H9 (cell line): ENCODE results near the gene SCO2. TPM values are rescaled to one million over a fixed set of nuclear protein-coding genes. Genes with fewer than 3 reads are reported as not detected.

Experiments
- DNase-seq: peaks from one replicate; pipeline ENCODE4 v3.0.0-alpha.2; 2017
- H2AFZ ChIP-seq: one replicate; pipeline ENCODE4 v1.6.1; 2013; ENCODE audit warnings: mild to moderate bottlenecking, low read length, control low read depth, moderate library complexity
- H2AK5ac ChIP-seq: 2 replicates; pipeline ENCODE4 v1.6.1; 2013; ENCODE audit warnings: low read length, control low read depth, mixed read lengths; ENCODE audit not compliant: insufficient read length
- H2BK120ac ChIP-seq: one replicate; pipeline ENCODE4 v1.6.1; 2013; ENCODE audit warnings: low read depth, mild to moderate bottlenecking, low read length, control low read depth, inconsistent platforms; ENCODE audit not compliant: poor library complexity, severe bottlenecking
- H2BK12ac ChIP-seq: 2 replicates; pipeline ENCODE4 v1.6.1; 2013; ENCODE audit warnings: low read length, control low read depth, mixed read lengths, low read depth; ENCODE audit not compliant: insufficient read length
- H2BK15ac ChIP-seq: 2 replicates; pipeline ENCODE4 v1.6.1; 2013; ENCODE audit warnings: low read depth, low read length, control low read depth
- H2BK20ac ChIP-seq: one replicate; pipeline ENCODE4 v1.6.1; 2013; ENCODE audit warnings: low read depth, mild to moderate bottlenecking, low read length, control low read depth, inconsistent platforms; ENCODE audit not compliant: poor library complexity, severe bottlenecking
- H2BK5ac ChIP-seq: 2 replicates; pipeline ENCODE4 v1.6.1; 2013; ENCODE audit warnings: low read length, control low read depth, mixed read lengths; ENCODE audit not compliant: insufficient read length
- H3K14ac ChIP-seq: 2 replicates; pipeline ENCODE4 v1.6.1; 2013; ENCODE audit warnings: low read length, control low read depth; ENCODE audit not compliant: insufficient read depth
- H3K18ac ChIP-seq: 2 replicates; pipeline ENCODE4 v1.6.1; 2013; ENCODE audit warnings: low read depth, mild to moderate bottlenecking, mixed read lengths, low read length, control low read depth; ENCODE audit not compliant: insufficient read length
- H3K23ac ChIP-seq: 2 replicates; pipeline ENCODE4 v1.6.1; 2013; ENCODE audit warnings: low read length, control low read depth, mixed read lengths, low read depth; ENCODE audit not compliant: insufficient read length
- H3K23me2 ChIP-seq: 2 replicates; pipeline ENCODE4 v1.6.1; 2013; ENCODE audit warnings: low read depth, mild to moderate bottlenecking, mixed read lengths, low read length, control low read depth; ENCODE audit not compliant: insufficient read length, poor library complexity, severe bottlenecking
- H3K27ac ChIP-seq: 2 replicates; pipeline ENCODE4 v1.5.1; 2013; ENCODE audit warnings: low read length, control low read depth, mixed read lengths, low read depth; ENCODE audit not compliant: insufficient read length
- H3K27me3 ChIP-seq: 2 replicates; pipeline ENCODE4 v1.6.1; 2013; ENCODE audit warnings: low read length, control low read depth, inconsistent platforms; ENCODE audit not compliant: insufficient read depth
- H3K4ac ChIP-seq: 2 replicates; pipeline ENCODE4 v1.6.1; 2013; ENCODE audit warnings: low read depth, mild to moderate bottlenecking, control low read depth, inconsistent platforms, low read length, moderate library complexity
- H3K4me1 ChIP-seq: 2 replicates; pipeline ENCODE4 v1.6.1; 2013; ENCODE audit warnings: low read length, control low read depth, inconsistent platforms; ENCODE audit not compliant: insufficient read depth
- H3K4me2 ChIP-seq: 2 replicates; pipeline ENCODE4 v1.6.1; 2013; ENCODE audit warnings: low read length, control low read depth, mixed read lengths; ENCODE audit not compliant: insufficient read length, insufficient read depth
- H3K56ac ChIP-seq: 2 replicates; pipeline ENCODE4 v1.6.1; 2013; ENCODE audit warnings: low read depth, mild to moderate bottlenecking, mixed read lengths, low read length, control low read depth; ENCODE audit not compliant: insufficient read length
- H3K79me1 ChIP-seq: 2 replicates; pipeline ENCODE4 v1.6.1; 2013; ENCODE audit warnings: low read depth, mild to moderate bottlenecking, moderate library complexity, low read length, control low read depth, inconsistent platforms; ENCODE audit not compliant: insufficient read depth, poor library complexity, severe bottlenecking
- H3K79me2 ChIP-seq: 2 replicates; pipeline ENCODE4 v1.6.1; 2013; ENCODE audit warnings: low read length, control low read depth, inconsistent platforms; ENCODE audit not compliant: insufficient read depth
- H3K9ac ChIP-seq: 2 replicates; pipeline ENCODE4 v1.6.1; 2013; ENCODE audit warnings: low read length, control low read depth, mixed read lengths; ENCODE audit not compliant: insufficient read length; ENCODE audit errors: extremely low read depth
- H3K9me3 ChIP-seq: one replicate; pipeline ENCODE4 v1.6.1; 2013; ENCODE audit warnings: low read depth, low read length, inconsistent platforms; ENCODE audit not compliant: control insufficient read depth
- H3T11ph ChIP-seq: one replicate; pipeline ENCODE4 v1.6.1; 2013; ENCODE audit warnings: mild to moderate bottlenecking, low read length, control low read depth, inconsistent platforms
- H4K20me1 ChIP-seq: one replicate; pipeline ENCODE4 v1.6.1; 2013; ENCODE audit not compliant: control insufficient read depth, insufficient read length, insufficient read depth
- H4K5ac ChIP-seq: 2 replicates; pipeline ENCODE4 v1.6.1; 2013; ENCODE audit warnings: low read depth, mild to moderate bottlenecking, mixed read lengths, low read length, control low read depth; ENCODE audit not compliant: insufficient read length
- H4K8ac ChIP-seq: replicated peaks from 2 replicates; pipeline ENCODE4 v1.6.1; 2013; ENCODE audit warnings: low read length, control low read depth, mixed read lengths, low read depth; ENCODE audit not compliant: insufficient read length
- H4K91ac ChIP-seq: 2 replicates; pipeline ENCODE4 v1.6.1; 2013; ENCODE audit warnings: low read depth, mild to moderate bottlenecking, moderate library complexity, mixed read lengths, low read length, control low read depth; ENCODE audit not compliant: insufficient read length
- H3K27ac Mint-ChIP-seq, 3 experiments: 2 replicates in 2 of 3; 3 replicates in 1 of 3; pipeline ENCODE4 v1.8.0; 2020 to 2021; ENCODE audit warnings: mixed read lengths in 3 of 3, mild to moderate bottlenecking in 1 of 3, moderate library complexity in 1 of 3
- H3K27me3 Mint-ChIP-seq: 2 replicates; pipeline ENCODE4 v1.8.0; 2021; ENCODE audit warnings: low read depth, mild to moderate bottlenecking, moderate library complexity, mixed read lengths
- H3K36me3 Mint-ChIP-seq, 3 experiments: 2 replicates in 2 of 3; 3 replicates in 1 of 3; pipeline ENCODE4 v1.8.0; 2020 to 2021; ENCODE audit warnings: low read depth in 3 of 3, mixed read lengths in 3 of 3; ENCODE audit not compliant: insufficient read depth in 1 of 3
- H3K4me1 Mint-ChIP-seq, 2 experiments: 2 replicates each; pipeline ENCODE4 v1.8.0; 2020; ENCODE audit warnings: mixed read lengths in 2 of 2
- H3K4me3 Mint-ChIP-seq, 2 experiments: 2 replicates in 1 of 2; 3 replicates in 1 of 2; pipeline ENCODE4 v1.8.0; 2020 to 2021; ENCODE audit warnings: mild to moderate bottlenecking in 2 of 2, mixed read lengths in 2 of 2, moderate library complexity in 1 of 2
- H3K9me3 Mint-ChIP-seq, 2 experiments: 2 replicates in 1 of 2; 3 replicates in 1 of 2; pipeline ENCODE4 v1.8.0; 2020; ENCODE audit warnings: mild to moderate bottlenecking in 2 of 2, mixed read lengths in 2 of 2, moderate library complexity in 1 of 2
- CTCF ChIP-seq: fragments of 200-600 bp; sonication (generic); conservative IDR thresholded peaks from 3 replicates; pipeline ENCODE4 v1.8.0; 2021; ENCODE audit warnings: antibody characterized with exemption, mild to moderate bottlenecking
- WGBS: extraction: QIAGEN DNeasy Blood & Tissue Kit; methylation state at CpG from one replicate; pipeline ENCODE4 v1.1.7; 2013; ENCODE audit warnings: missing lambda C conversion rate, low lambda C conversion rate, mixed read lengths; ENCODE audit not compliant: insufficient read length; ENCODE audit errors: extremely low coverage; 5-methylcytosine and 5-hydroxymethylcytosine counted together
- total RNA-seq: library from RNA; stranded (reverse); gene quantifications from 2 replicates; pipeline ENCODE4 v1.2.1, GENCODE V29; 2021

The SCO2 gene
- total RNA-seq, 1 experiment from 2014 or later: 3.3 TPM

- H3K27me3 Mint-ChIP-seq: peaks cover 75% of the 10 kb centered on the region
- no peak for TF ChIP-seq CTCF
- WGBS: no CpG with 5 or more reads among the region's 92 CpGs
- no peak within 1 kb of the TSS for H3K23ac ChIP-seq
- no peak within 1 kb of the TSS for H4K5ac ChIP-seq
- 0 out of 2 replicates have a peak within 1 kb of the TSS, but pooled peaks have one; percentile 77 for H3K14ac ChIP-seq
- no peaks in the 10 kb centered on the region; a peak in 1 of 7 replicates for H3K36me3 Mint-ChIP-seq
- no peaks in the 10 kb centered on the region for H3K9me3 ChIP-seq
- H3K4me3 Mint-ChIP-seq: peak within 1 kb of the TSS; percentile 56 to 77
- peak within 1 kb of the TSS; percentile 33 for H3K18ac ChIP-seq
- peaks cover 37% of the 10 kb centered on the region; the same call in 1 of the 2 replicates for H3K27me3 ChIP-seq
- H4K8ac ChIP-seq: no peak within 1 kb of the TSS
- H2BK15ac ChIP-seq: no peak within 1 kb of the TSS
- H3K27ac Mint-ChIP-seq: no peak within 1 kb of the TSS
- no peak within 1 kb of the TSS for H3K9ac ChIP-seq
- no peak within 1 kb of the TSS for H3K4ac ChIP-seq
- DNase-seq: peak; percentile 41
- H2BK5ac ChIP-seq: no peak within 1 kb of the TSS
- peak within 1 kb of the TSS; percentile 34 for H3K4me2 ChIP-seq
- no peaks in the 10 kb centered on the region for H3K4me1 ChIP-seq
- peaks cover 15 to 20% of the 10 kb centered on the region in 2 experiments for H3K4me1 Mint-ChIP-seq
- no peak within 1 kb of the TSS for H2BK20ac ChIP-seq
- no peaks in the 10 kb centered on the region for H3K79me2 ChIP-seq
- no peak within 1 kb of the TSS for H3T11ph ChIP-seq
- H2BK120ac ChIP-seq: no peak within 1 kb of the TSS
- peaks cover 21% of the 10 kb centered on the region for H3K23me2 ChIP-seq
- no peaks in the 10 kb centered on the region for H3K79me1 ChIP-seq
- no peak within 1 kb of the TSS for H4K91ac ChIP-seq
- no peak within 1 kb of the TSS for H2AFZ ChIP-seq
- no peak within 1 kb of the TSS for H3K56ac ChIP-seq
- H4K20me1 ChIP-seq: no peaks in the 10 kb centered on the region
- no peak within 1 kb of the TSS for H2BK12ac ChIP-seq
- H2AK5ac ChIP-seq: no peak within 1 kb of the TSS
- H3K27ac ChIP-seq: no peak within 1 kb of the TSS
- no peaks in the 10 kb centered on the region; a peak in 1 of 5 replicates for H3K9me3 Mint-ChIP-seq
Measured at GRCh38 chr22:50529897-50530579, 4.6 kb upstream of the SCO2 start, which contains the start of gene TYMP. TSS of gene TYMP (minus strand) at chr22:50530012. CDS start at chr22:50529709, 303 bp downstream.
